B cell (primary cell): ENCODE measurements around the gene PDE4DIP.
"Not testable (repeated sequence)": the region's sequence is repeated elsewhere in the genome, so short reads cannot be mapped to it uniquely, and the experiment has no call there.

ENCODE experiments used
- EZH2 ChIP-seq: IDR thresholded peaks from 2 replicates; pipeline ENCODE4 v1.6.1; 2012; ENCODE audit warnings: borderline replicate concordance, low read depth, mild to moderate bottlenecking, moderate library complexity, low read length; ENCODE audit not compliant: insufficient read depth, poor library complexity, severe bottlenecking
- TF ChIP-seq, protein P1 (sequence below): fragments of 200-600 bp; IDR thresholded peaks from one replicate; pipeline ENCODE4 v1.8.0; 2022; ENCODE audit warnings: antibody characterized with exemption, mild to moderate bottlenecking

DNA sequence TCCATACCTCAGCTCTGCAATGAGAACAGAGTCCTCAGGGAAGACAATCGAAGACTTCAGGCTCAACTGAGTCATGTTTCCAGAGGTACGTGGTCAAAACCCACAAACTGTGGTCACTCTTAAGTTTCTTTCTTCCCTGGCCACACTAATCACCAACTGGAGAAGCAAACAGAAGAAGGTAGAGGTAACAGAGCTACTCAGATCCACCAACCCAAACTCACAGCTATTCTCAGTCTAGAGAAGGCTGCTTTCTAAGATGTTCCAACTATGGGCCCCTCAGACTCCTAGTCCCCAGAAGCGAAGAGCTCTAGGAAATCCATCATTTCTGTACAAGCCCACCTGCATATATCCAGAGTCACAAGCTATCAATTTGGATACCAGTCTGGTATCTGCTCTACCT, 174.3 kb downstream of the PDE4DIP start:
- TF ChIP-seq, protein P1, sequence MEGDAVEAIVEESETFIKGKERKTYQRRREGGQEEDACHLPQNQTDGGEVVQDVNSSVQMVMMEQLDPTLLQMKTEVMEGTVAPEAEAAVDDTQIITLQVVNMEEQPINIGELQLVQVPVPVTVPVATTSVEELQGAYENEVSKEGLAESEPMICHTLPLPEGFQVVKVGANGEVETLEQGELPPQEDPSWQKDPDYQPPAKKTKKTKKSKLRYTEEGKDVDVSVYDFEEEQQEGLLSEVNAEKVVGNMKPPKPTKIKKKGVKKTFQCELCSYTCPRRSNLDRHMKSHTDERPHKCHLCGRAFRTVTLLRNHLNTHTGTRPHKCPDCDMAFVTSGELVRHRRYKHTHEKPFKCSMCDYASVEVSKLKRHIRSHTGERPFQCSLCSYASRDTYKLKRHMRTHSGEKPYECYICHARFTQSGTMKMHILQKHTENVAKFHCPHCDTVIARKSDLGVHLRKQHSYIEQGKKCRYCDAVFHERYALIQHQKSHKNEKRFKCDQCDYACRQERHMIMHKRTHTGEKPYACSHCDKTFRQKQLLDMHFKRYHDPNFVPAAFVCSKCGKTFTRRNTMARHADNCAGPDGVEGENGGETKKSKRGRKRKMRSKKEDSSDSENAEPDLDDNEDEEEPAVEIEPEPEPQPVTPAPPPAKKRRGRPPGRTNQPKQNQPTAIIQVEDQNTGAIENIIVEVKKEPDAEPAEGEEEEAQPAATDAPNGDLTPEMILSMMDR: not testable (repeated sequence)
- not testable (repeated sequence) for TF ChIP-seq EZH2
